Pons (tissue), 1 donor: ENCODE results near the gene WEE1.
"Not testable (repeated sequence)": the region's sequence is repeated elsewhere in the genome, so short reads cannot be mapped to it uniquely, and the experiment has no call there.

Experiments
- DNase-seq: peaks from one replicate; pipeline ENCODE4 v3.0.0-alpha.2; 2016; ENCODE audit warnings: low spot score

The WEE1 gene

GRCh38 chr11:9596926-9597464 lies 23.5 kb downstream of the WEE1 start:
- DNase-seq = no peak

GRCh38 chr11:9600166-9600565 lies 26.7 kb downstream of the WEE1 start:
- DNase-seq = no peak

GRCh38 chr11:9600644-9601036 lies 27.2 kb downstream of the WEE1 start:
- no peak for DNase-seq

- DNase-seq = peak; percentile 70
These were observed 27.8 kb downstream of the WEE1 start for GRCh38 chr11:9601037-9601875.

- DNase-seq = no peak
These were observed 28.4 kb downstream of the WEE1 start for GRCh38 chr11:9601876-9602199.

GRCh38 chr11:9603214-9603613 lies 29.7 kb downstream of the WEE1 start:
- not testable (repeated sequence) for DNase-seq

GRCh38 chr11:9604134-9604533 lies 30.7 kb downstream of the WEE1 start:
- DNase-seq = no peak

GRCh38 chr11:9605742-9606141 lies 32.3 kb downstream of the WEE1 start:
- DNase-seq = no peak

- no peak for DNase-seq
These were observed 33.5 kb downstream of the WEE1 start for GRCh38 chr11:9606809-9607510.

- DNase-seq = no peak
These were observed 34.0 kb downstream of the WEE1 start for GRCh38 chr11:9607511-9607899.

- DNase-seq = no peak
These were observed 35.7 kb downstream of the WEE1 start for GRCh38 chr11:9609002-9609759.

GRCh38 chr11:9609841-9610240 lies 36.4 kb downstream of the WEE1 start:
- no peak for DNase-seq

- DNase-seq = peak; percentile 97
These were observed 39.8 kb downstream of the WEE1 start for GRCh38 chr11:9613118-9613829.

GRCh38 chr11:9613830-9614762 lies 40.6 kb downstream of the WEE1 start:
- peak; percentile 73 for DNase-seq

- DNase-seq = peak; percentile 49
These were observed 41.6 kb downstream of the WEE1 start for GRCh38 chr11:9615031-9615451.

- no peak for DNase-seq
These were observed 42.7 kb downstream of the WEE1 start for GRCh38 chr11:9616042-9616675.

GRCh38 chr11:9616858-9617257 lies 43.4 kb downstream of the WEE1 start:
- no peak for DNase-seq

- DNase-seq = no peak
These were observed 44.5 kb downstream of the WEE1 start for GRCh38 chr11:9617940-9618339.

- no peak for DNase-seq
These were observed 45.5 kb downstream of the WEE1 start for GRCh38 chr11:9619004-9619403.

- DNase-seq = no peak
These were observed 46.5 kb downstream of the WEE1 start for GRCh38 chr11:9619971-9620370.
